Prostate gland (tissue), 2 donors: ENCODE data around the gene SHISA6. TPM values are rescaled to one million over a fixed set of nuclear protein-coding genes. Genes with fewer than 3 reads are reported as not detected.

Experiments used
- DNase-seq: peaks from one replicate; pipeline ENCODE4 v3.0.0-alpha.2; 2019; ENCODE audit warnings: low spot score
- H3K27ac ChIP-seq, 2 donors: fragments of 200-600 bp; sonication (generic); 2 replicates each; pipeline ENCODE4 v1.5.1; 2017 to 2019
- H3K27me3 ChIP-seq: fragments of 200-600 bp; sonication (generic); replicated peaks from 2 replicates; pipeline ENCODE4 v1.5.1; 2019; ENCODE audit not compliant: insufficient read depth
- H3K36me3 ChIP-seq, 2 donors: fragments of 200-600 bp; sonication (generic); 1 replicate in 1 of 2; 2 replicates in 1 of 2; pipeline versions ENCODE4 v1.5.1 to v1.8.1; 2017 to 2019
- H3K4me1 ChIP-seq: fragments of 200-600 bp; sonication (generic); replicated peaks from 2 replicates; pipeline ENCODE4 v1.5.1; 2019
- H3K4me3 ChIP-seq, 2 donors: fragments of 200-600 bp; sonication (generic); 2 replicates each; pipeline ENCODE4 v1.5.1; 2017 to 2019
- H3K9me3 ChIP-seq: fragments of 200-600 bp; sonication (generic); 2 replicates; pipeline ENCODE4 v1.5.1; 2017
- POLR2A ChIP-seq: fragments of 450-650 bp; IDR thresholded peaks from one replicate; pipeline ENCODE4 v1.6.1; 2016; ENCODE audit warnings: antibody characterized with exemption, mild to moderate bottlenecking
- POLR2AphosphoS5 ChIP-seq: sonication (generic); formaldehyde crosslinking; IDR thresholded peaks from one replicate; pipeline ENCODE4 v1.6.1; 2017; ENCODE audit warnings: antibody characterized with exemption
- WGBS: methylation state at CpG from one replicate; pipeline ENCODE4 v1.1.5; 2018; 5-methylcytosine and 5-hydroxymethylcytosine counted together
- intact Hi-C: fragments of 100-400 bp; cut with DNase I; formaldehyde crosslinking; loops from one replicate; pipeline ENCODE4 v1.14.2; 2022
- total RNA-seq, 2 donors: library from RNA; depleted of rRNA; stranded (reverse); fragments of >200 nt; gene quantifications; one replicate each; pipeline ENCODE4 v1.1.0, GENCODE V29; 2016
- TF ChIP-seq, protein P1 (sequence below), 4 experiments: fragments of 200-600 bp in 2 of 4; fragments of 450-650 bp in 2 of 4; sonication (generic) in 2 of 4; IDR thresholded peaks; 1 replicate in 3 of 4; 2 replicates in 1 of 4; pipeline ENCODE4 v1.5.1; 2016 to 2019; ENCODE audit warnings: antibody characterized with exemption in 4 of 4, mild to moderate bottlenecking in 2 of 4, moderate library complexity in 2 of 4

SHISA6 gene
- total RNA-seq, 2 donors from 2014 or later: 9.0 to 10.6 TPM

DNA sequence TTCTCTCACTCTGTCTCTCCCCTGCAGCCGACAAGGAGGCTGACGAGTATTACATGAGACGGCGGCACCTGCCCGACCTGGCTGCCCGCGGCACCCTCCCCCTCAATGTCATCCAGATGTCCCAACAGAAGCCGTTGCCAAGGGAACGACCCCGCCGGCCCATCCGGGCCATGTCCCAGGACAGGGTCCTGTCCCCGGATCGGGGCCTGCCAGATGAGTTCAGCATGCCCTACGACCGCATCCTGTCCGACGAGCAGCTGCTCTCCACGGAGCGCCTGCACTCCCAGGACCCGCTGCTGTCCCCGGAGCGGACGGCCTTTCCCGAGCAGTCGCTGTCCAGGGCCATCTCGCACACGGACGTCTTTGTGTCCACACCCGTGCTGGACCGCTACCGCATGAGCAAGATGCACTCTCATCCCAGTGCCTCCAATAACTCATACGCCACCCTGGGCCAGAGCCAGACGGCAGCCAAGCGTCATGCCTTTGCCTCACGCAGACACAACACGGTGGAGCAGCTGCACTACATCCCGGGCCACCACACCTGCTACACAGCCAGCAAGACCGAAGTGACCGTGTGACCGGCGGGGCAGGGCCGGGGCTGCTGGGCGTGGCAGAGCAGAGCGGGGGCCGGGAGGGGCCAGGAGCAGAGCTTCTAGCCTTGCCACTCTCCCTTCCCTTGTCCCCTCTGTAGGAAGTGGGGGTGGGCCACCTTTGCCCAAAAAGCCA is 316.9 kb downstream of the SHISA6 start:
- 94% methylated on average over 46 of the region's 46 CpGs for WGBS
- Histone ChIP-seq H3K36me3 (no peaks in the 10 kb centered on the region), H3K4me3 (no peak overlapping the region), H3K27ac (no peak overlapping the region), H3K27me3 (no peaks in the 10 kb centered on the region), H3K4me1 (no peaks in the 10 kb centered on the region), H3K9me3 (no peaks in the 10 kb centered on the region)
- DNase-seq: no peak
- no peak for TF ChIP-seq POLR2A
- TF ChIP-seq, protein P1, sequence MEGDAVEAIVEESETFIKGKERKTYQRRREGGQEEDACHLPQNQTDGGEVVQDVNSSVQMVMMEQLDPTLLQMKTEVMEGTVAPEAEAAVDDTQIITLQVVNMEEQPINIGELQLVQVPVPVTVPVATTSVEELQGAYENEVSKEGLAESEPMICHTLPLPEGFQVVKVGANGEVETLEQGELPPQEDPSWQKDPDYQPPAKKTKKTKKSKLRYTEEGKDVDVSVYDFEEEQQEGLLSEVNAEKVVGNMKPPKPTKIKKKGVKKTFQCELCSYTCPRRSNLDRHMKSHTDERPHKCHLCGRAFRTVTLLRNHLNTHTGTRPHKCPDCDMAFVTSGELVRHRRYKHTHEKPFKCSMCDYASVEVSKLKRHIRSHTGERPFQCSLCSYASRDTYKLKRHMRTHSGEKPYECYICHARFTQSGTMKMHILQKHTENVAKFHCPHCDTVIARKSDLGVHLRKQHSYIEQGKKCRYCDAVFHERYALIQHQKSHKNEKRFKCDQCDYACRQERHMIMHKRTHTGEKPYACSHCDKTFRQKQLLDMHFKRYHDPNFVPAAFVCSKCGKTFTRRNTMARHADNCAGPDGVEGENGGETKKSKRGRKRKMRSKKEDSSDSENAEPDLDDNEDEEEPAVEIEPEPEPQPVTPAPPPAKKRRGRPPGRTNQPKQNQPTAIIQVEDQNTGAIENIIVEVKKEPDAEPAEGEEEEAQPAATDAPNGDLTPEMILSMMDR (IDR thresholded peaks at IDR 0.05): no peak
- no peak for TF ChIP-seq POLR2AphosphoS5
- intact Hi-C loops: no loop called here

DNA sequence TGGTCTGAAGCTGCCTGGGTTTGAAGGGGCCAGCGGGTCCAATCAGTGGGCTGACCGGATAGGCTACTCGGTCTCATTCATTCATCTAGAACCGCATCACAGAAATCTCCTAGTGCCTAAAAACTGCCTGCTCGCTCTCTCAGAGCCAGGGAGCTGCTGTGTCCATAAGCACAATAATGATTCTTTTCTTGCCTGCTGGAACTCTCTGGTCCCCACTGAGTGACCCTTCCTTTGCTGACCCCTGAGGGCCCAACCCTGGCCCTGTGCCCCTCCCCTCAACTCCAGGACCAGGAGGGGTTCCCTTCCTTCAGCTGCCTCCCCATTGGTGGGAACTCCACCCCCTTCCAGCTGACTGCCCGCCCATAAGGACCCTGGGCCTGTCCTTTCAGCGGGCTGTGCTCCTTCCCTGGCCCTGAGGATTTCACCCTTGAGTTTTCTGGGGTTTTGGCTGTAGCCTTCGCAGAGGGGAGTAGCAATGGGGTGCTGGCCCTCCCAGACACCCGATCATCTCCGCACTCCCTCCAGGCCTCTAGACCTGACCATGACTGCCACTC is 317.7 kb downstream of the SHISA6 start:
- Histone ChIP-seq H3K27ac (no peak overlapping the region), H3K4me3 (no peak overlapping the region), H3K4me1 (no peaks in the 10 kb centered on the region), H3K9me3 (no peaks in the 10 kb centered on the region), H3K27me3 (no peaks in the 10 kb centered on the region), H3K36me3 (no peaks in the 10 kb centered on the region)
- WGBS: 95% methylated on average over 10 of the region's 10 CpGs
- no peak for DNase-seq
- TF ChIP-seq POLR2AphosphoS5 (no peak), POLR2A (no peak)
- TF ChIP-seq, protein P1 (IDR thresholded peaks at IDR 0.05): no peak
- intact Hi-C loops: no loop called here

DNA sequence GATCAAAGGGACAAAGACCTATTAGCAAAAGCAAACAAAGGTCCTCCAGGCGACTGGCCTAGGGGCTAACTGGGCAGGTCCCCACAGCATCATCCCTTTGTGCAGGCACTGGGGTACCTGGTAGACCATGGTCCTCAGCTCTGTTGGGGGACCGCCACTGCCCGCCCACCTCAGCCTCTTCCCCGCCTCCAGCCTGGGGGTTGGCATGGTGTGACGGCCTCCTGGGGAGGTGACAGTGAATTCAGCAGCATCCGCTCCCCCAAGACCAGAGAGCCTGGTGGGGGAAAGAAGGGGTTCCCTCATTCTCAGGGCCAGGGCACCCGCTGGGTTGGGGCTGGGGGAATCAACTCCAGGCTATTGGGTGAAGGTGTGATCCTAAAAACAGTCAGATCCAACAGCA is 318.6 kb downstream of the SHISA6 start:
- no peaks in the 10 kb centered on the region for H3K36me3 ChIP-seq
- no peaks in the 10 kb centered on the region for H3K4me1 ChIP-seq
- H3K4me3 ChIP-seq: no peak overlapping the region
- TF ChIP-seq POLR2AphosphoS5 (no peak), POLR2A (no peak)
- TF ChIP-seq, protein P1 (IDR thresholded peaks at IDR 0.05): no peak
- WGBS: 85% methylated on average over 7 of the region's 7 CpGs
- H3K9me3 ChIP-seq: no peaks in the 10 kb centered on the region
- no peak overlapping the region for H3K27ac ChIP-seq
- DNase-seq: no peak
- no peaks in the 10 kb centered on the region for H3K27me3 ChIP-seq
- intact Hi-C loops: no loop called here

GRCh38 chr17:11561281-11561680 is 320.3 kb downstream of the SHISA6 start:
- Histone ChIP-seq H3K4me1 (no peaks in the 10 kb centered on the region), H3K9me3 (no peaks in the 10 kb centered on the region), H3K36me3 (no peaks in the 10 kb centered on the region), H3K4me3 (no peak overlapping the region), H3K27me3 (no peaks in the 10 kb centered on the region), H3K27ac (no peak overlapping the region)
- TF ChIP-seq POLR2AphosphoS5: no peak
- no peak for TF ChIP-seq POLR2A
- TF ChIP-seq, protein P1 (IDR thresholded peaks at IDR 0.05): no peak
- DNase-seq: no peak
- intact Hi-C loops: no loop called here
- WGBS: 48% methylated on average over 1 of the region's 1 CpG

DNA sequence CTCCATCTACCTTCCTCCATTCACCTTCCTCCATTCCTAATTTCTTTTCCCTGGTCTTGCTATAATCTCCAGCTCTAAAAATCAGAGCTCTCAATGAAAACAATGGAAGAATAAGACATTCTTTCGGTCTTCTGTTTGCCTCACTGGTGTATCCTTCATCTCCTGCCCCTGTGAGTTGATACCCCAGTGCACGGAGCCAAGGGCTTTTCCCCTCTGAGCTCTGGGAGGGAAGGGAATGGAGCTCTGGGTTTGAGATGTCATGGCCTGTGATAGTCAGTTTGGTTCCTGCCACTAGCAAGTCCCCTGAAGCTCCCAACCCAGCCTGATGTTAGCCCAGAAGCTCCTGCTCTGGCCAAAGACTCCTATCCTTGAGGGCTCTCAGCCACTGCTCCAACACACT is 320.7 kb downstream of the SHISA6 start:
- Histone ChIP-seq H3K36me3 (no peaks in the 10 kb centered on the region), H3K27me3 (no peaks in the 10 kb centered on the region), H3K27ac (no peak overlapping the region), H3K9me3 (no peaks in the 10 kb centered on the region), H3K4me1 (no peaks in the 10 kb centered on the region), H3K4me3 (no peak overlapping the region)
- no peak for DNase-seq
- 98% methylated on average over 2 of the region's 2 CpGs for WGBS
- no peak for TF ChIP-seq POLR2AphosphoS5
- TF ChIP-seq POLR2A: no peak
- TF ChIP-seq, protein P1 (IDR thresholded peaks at IDR 0.05): no peak
- intact Hi-C loops: no loop called here
